ENCODE measurements around the gene PBRM1. TPM values are rescaled to one million over a fixed set of nuclear protein-coding genes. Genes with fewer than 3 reads are reported as not detected.

The PBRM1 gene
- total RNA-seq, 1 experiment from 2014 or later = 40.0 TPM

DNA sequence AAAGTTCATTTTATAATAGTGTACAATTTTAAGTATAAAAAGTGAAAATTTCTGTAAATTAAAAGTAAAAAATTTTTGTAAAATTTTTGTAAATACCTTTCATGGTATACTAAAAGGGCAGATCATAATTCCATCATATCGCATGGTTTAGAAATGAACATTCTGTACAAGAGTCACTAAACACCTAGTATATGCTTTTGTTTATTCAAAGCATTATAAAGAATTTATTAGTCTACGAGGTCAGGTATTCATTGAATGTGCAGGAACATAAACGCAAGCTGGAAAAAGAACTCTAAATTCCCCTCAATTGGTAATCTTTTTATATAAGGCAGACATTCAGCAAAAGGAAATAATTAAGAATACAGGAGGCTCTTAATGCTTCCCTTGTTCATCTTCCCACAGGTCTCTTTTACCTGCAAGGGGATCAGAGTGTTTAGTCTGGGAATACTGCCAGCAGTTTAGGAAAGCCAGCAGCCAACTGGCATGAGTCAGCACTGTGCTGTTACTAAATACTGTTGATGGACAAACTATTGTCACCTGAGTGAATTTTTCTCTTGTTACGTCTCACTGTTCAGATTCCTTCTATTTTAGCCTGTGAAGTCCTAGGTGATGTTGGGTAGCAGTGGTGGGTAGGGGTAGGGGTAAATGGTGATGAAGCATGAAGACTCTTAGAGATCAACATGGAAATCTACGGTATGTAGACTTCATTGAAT lies 79.2 kb downstream of the PBRM1 start:
- no peaks in the 10 kb centered on the region; a peak in 1 of 4 replicates for H3K9me3 ChIP-seq (ENCODE audit: control insufficient read depth in 1 of 2, insufficient read depth in 1 of 2, low read depth in 1 of 2, low read length in 2 of 2)
- BruUV-seq (replicated peaks) = no TSS peak
- no peaks in the 10 kb centered on the region for H4K20me1 ChIP-seq (ENCODE audit: insufficient read depth)
- peak overlapping the region; percentile 4; the same call in 1 of the 2 replicates for H3K9ac ChIP-seq (ENCODE audit: low read length)
- DNase-seq (ENCODE audit: low read depth, low spot score) (peak; percentile 89), ATAC-seq (peak; percentile 94)
- H2AFZ ChIP-seq (ENCODE audit: low read depth, low read length, poor library complexity, severe bottlenecking) = no peak overlapping the region
- CTCF ChIA-PET = no interaction called here
- POLR2A ChIA-PET = no interaction called here
- RAD21 ChIA-PET (ENCODE audit: low non-redundant PET in 1 of 2, low total read pairs in 2 of 2, uncharacterized antibody in 2 of 2, unreplicated experiment in 2 of 2) = no interaction called here
- H3K27me3 ChIP-seq (ENCODE audit: insufficient read depth, low read length) = no peaks in the 10 kb centered on the region
- H3K9me2 ChIP-seq (ENCODE audit: insufficient read depth) = no peaks in the 10 kb centered on the region
- peak overlapping the region; percentile 61 for H3K4me2 ChIP-seq (ENCODE audit: low read length)
- H3K4me1 ChIP-seq (ENCODE audit: control insufficient read depth in 1 of 2, insufficient read depth in 2 of 2, low read length in 2 of 2) = peaks cover 23 to 33% of the 10 kb centered on the region in 2 experiments
- H3K4me3 ChIP-seq (replicated peaks in 1 of 2; ENCODE audit: low read depth in 1 of 2, low read length in 2 of 2) = peak overlapping the region in 1 of 2 experiments; percentile 11; a peak in 1 of 4 replicates
- peak overlapping the region; percentile 57; the same call in 1 of the 2 replicates for H3K27ac ChIP-seq (ENCODE audit: low read depth, low read length)
- H3K79me2 ChIP-seq (ENCODE audit: insufficient read depth, low read length) = peaks cover 12% of the 10 kb centered on the region; the same call in 1 of the 2 replicates
- peaks cover 7 to 12% of the 10 kb centered on the region in 2 experiments; a peak in 2 of 4 replicates for H3K36me3 ChIP-seq (ENCODE audit: control insufficient read depth in 1 of 2, insufficient read depth in 2 of 2, low read length in 2 of 2)
- intact Hi-C loops (cut with micrococcal nuclease) = no loop called here
- TF ChIP-seq ZFX (IDR thresholded peaks at IDR 0.05) (no peak), RAD21 (IDR thresholded peaks at IDR 0.05; ENCODE audit: low read depth) (no peak), EZH2phosphoT487 (IDR thresholded peaks at IDR 0.05; ENCODE audit: borderline replicate concordance) (no peak), SP1 (IDR thresholded peaks at IDR 0.05; ENCODE audit: low read depth) (peak; percentile 74), YY1 (IDR thresholded peaks at IDR 0.05; ENCODE audit: extremely low read depth, insufficient replicate concordance, low read depth, low read length) (peak; percentile 74), ZNF274 (IDR thresholded peaks at IDR 0.05; ENCODE audit: low read depth, low read length) (no peak), TCF7L2 (IDR thresholded peaks at IDR 0.05; ENCODE audit: borderline replicate concordance, extremely low read depth, insufficient read depth, insufficient read length) (peak; percentile 51), JUND (IDR thresholded peaks at IDR 0.05) (peak; percentile 94), POLR2A (IDR thresholded peaks at IDR 0.05; ENCODE audit: borderline replicate concordance, extremely low read depth, insufficient read depth, insufficient read length) (no peak), SIN3A (IDR thresholded peaks at IDR 0.05; ENCODE audit: low read depth) (peak; percentile 66), ELF1 (IDR thresholded peaks at IDR 0.05; ENCODE audit: borderline replicate concordance, low read depth) (no peak), CBX3 (IDR thresholded peaks at IDR 0.05; ENCODE audit: low read depth) (peak; percentile 82; the same call in 1 of the 2 replicates), SRF (IDR thresholded peaks at IDR 0.05; ENCODE audit: low read depth) (no peak), CEBPB (IDR thresholded peaks at IDR 0.05; ENCODE audit: low read depth) (peak; percentile 90)
- TF ChIP-seq, protein P1, sequence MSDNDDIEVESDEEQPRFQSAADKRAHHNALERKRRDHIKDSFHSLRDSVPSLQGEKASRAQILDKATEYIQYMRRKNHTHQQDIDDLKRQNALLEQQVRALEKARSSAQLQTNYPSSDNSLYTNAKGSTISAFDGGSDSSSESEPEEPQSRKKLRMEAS (IDR thresholded peaks at IDR 0.05) = peak; percentile 51; the same call in 1 of the 2 replicates
- TF ChIP-seq, protein P2, sequence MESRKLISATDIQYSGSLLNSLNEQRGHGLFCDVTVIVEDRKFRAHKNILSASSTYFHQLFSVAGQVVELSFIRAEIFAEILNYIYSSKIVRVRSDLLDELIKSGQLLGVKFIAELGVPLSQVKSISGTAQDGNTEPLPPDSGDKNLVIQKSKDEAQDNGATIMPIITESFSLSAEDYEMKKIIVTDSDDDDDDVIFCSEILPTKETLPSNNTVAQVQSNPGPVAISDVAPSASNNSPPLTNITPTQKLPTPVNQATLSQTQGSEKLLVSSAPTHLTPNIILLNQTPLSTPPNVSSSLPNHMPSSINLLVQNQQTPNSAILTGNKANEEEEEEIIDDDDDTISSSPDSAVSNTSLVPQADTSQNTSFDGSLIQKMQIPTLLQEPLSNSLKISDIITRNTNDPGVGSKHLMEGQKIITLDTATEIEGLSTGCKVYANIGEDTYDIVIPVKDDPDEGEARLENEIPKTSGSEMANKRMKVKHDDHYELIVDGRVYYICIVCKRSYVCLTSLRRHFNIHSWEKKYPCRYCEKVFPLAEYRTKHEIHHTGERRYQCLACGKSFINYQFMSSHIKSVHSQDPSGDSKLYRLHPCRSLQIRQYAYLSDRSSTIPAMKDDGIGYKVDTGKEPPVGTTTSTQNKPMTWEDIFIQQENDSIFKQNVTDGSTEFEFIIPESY (IDR thresholded peaks at IDR 0.05; ENCODE audit: extremely low read depth, insufficient replicate concordance, low read length) = peak; percentile 57
- TF ChIP-seq, protein P3, sequence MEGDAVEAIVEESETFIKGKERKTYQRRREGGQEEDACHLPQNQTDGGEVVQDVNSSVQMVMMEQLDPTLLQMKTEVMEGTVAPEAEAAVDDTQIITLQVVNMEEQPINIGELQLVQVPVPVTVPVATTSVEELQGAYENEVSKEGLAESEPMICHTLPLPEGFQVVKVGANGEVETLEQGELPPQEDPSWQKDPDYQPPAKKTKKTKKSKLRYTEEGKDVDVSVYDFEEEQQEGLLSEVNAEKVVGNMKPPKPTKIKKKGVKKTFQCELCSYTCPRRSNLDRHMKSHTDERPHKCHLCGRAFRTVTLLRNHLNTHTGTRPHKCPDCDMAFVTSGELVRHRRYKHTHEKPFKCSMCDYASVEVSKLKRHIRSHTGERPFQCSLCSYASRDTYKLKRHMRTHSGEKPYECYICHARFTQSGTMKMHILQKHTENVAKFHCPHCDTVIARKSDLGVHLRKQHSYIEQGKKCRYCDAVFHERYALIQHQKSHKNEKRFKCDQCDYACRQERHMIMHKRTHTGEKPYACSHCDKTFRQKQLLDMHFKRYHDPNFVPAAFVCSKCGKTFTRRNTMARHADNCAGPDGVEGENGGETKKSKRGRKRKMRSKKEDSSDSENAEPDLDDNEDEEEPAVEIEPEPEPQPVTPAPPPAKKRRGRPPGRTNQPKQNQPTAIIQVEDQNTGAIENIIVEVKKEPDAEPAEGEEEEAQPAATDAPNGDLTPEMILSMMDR (IDR thresholded peaks at IDR 0.05 in 2 of 3, conservative IDR thresholded peaks at IDR 0.05 in 1 of 3; ENCODE audit: borderline replicate concordance in 1 of 3, insufficient read depth in 1 of 3, low read depth in 2 of 3, low read length in 2 of 3) = no peak
- TF ChIP-seq, protein P4, sequence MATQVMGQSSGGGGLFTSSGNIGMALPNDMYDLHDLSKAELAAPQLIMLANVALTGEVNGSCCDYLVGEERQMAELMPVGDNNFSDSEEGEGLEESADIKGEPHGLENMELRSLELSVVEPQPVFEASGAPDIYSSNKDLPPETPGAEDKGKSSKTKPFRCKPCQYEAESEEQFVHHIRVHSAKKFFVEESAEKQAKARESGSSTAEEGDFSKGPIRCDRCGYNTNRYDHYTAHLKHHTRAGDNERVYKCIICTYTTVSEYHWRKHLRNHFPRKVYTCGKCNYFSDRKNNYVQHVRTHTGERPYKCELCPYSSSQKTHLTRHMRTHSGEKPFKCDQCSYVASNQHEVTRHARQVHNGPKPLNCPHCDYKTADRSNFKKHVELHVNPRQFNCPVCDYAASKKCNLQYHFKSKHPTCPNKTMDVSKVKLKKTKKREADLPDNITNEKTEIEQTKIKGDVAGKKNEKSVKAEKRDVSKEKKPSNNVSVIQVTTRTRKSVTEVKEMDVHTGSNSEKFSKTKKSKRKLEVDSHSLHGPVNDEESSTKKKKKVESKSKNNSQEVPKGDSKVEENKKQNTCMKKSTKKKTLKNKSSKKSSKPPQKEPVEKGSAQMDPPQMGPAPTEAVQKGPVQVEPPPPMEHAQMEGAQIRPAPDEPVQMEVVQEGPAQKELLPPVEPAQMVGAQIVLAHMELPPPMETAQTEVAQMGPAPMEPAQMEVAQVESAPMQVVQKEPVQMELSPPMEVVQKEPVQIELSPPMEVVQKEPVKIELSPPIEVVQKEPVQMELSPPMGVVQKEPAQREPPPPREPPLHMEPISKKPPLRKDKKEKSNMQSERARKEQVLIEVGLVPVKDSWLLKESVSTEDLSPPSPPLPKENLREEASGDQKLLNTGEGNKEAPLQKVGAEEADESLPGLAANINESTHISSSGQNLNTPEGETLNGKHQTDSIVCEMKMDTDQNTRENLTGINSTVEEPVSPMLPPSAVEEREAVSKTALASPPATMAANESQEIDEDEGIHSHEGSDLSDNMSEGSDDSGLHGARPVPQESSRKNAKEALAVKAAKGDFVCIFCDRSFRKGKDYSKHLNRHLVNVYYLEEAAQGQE (IDR thresholded peaks at IDR 0.05; ENCODE audit: low read depth) = no peak
- TF ChIP-seq, protein P5, sequence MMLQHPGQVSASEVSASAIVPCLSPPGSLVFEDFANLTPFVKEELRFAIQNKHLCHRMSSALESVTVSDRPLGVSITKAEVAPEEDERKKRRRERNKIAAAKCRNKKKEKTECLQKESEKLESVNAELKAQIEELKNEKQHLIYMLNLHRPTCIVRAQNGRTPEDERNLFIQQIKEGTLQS (IDR thresholded peaks at IDR 0.05) = no peak; the same call in 1 of the 2 replicates

All from HCT116 (cell line).